GM19193 (cell line): Measurements from ENCODE around the gene OR1G1.

ENCODE experiments used
- POLR2A ChIP-seq: IDR thresholded peaks from 4 replicates; pipeline ENCODE4 v1.6.1; 2011; ENCODE audit not compliant: insufficient read depth, insufficient read length; ENCODE audit errors: extremely low read depth

Gene OR1G1

DNA sequence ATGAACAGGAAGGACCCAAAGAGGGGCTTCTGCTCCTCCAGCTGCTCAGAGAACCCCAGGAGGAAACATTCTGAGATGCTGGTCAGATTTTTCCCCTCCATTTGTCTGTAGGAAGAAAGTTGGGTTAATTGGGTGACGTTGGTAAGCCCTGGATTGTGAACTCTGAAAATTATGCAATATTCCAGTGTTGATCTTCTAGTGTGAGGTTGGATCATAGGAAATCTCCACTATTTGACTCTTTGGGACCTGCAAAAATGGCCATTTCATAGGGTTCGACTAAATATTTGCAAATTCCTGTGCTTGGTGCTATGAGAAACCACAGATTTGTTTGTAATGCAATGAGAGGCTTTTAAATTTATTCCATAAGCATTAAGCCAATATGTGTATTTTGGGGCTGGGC, at the start of gene OR1G1:
Gene OR1G1, minus strand, starts transcription at position 101 of the 400 bp plus-strand sequence. Its CDS starts 0 bp downstream, at position 101.
- TF ChIP-seq POLR2A, result no peak

DNA sequence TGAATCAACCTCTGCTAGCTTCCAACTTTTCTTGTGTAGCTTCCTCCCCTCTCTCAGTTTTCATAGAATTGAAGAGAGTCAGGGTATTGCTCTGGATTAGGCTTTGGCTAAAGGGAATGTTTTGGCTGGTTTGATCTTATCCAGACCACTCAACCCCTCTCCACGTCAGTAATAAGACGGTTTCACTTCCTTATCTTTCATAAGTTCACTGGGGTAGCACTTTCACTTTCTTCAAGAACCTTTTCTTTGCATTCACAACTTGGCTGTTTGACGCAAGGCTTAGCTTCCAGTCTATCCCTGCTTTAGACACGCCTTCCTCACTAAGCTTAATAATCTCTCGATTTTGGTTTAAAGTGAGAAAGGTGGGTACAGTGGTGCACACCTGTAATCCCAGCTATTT, 40.2 kb upstream of the OR1G1 start:
- TF ChIP-seq POLR2A, result no peak

GRCh38 chr17:3157218-3157617, 29.9 kb upstream of the OR1G1 start:
- TF ChIP-seq POLR2A, result no peak

DNA sequence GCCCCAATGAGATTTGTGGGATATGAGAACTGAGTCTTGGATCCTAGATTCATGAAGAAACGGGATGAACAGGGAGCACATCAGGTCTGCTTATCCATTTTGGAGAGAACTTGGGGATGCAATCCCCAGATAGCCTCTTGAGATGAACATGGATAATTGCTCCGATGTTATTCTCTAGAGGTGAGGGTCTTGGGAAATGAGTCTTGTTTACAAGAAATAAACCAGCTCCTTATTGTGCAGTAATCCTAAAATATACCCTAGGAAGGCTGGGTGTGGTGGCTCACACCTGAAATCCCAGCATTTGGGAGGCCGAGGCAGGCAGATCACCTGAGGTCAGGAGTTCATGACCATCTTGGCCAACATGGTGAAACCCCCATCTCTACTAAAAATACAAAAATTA, 23.0 kb downstream of the OR1G1 start, which contains the start of gene OR1D2:
Gene OR1D2, minus strand, starts transcription at position 101 of the 400 bp plus-strand sequence. CDS start 11,426 bp downstream, outside the sequence.
- no peak for TF ChIP-seq POLR2A
